Panc1 (cell line): Measurements from ENCODE around the gene KCNQ1.

Source experiments
- CTCF ChIP-seq: fragments of 450-650 bp; IDR thresholded peaks from 2 replicates; pipeline ENCODE4 v1.5.1; 2017; ENCODE audit warnings: mild to moderate bottlenecking
- POLR2AphosphoS5 ChIP-seq: IDR thresholded peaks from 2 replicates; pipeline ENCODE4 v1.6.1; 2012; ENCODE audit warnings: mild to moderate bottlenecking, low read depth, low read length, moderate library complexity
- SIN3A ChIP-seq: IDR thresholded peaks from 2 replicates; pipeline ENCODE4 v1.6.1; 2012; ENCODE audit warnings: low read depth, mild to moderate bottlenecking, low read length, moderate library complexity, borderline replicate concordance; ENCODE audit not compliant: insufficient read depth
- TF ChIP-seq, protein P1 (sequence below), 2 experiments: IDR thresholded peaks; 2 replicates each; pipeline ENCODE4 v1.6.1; 2011 to 2012; ENCODE audit warnings: low read depth in 2 of 2, control low read depth in 1 of 2, low read length in 1 of 2, mild to moderate bottlenecking in 1 of 2, moderate library complexity in 1 of 2; ENCODE audit not compliant: insufficient read depth in 1 of 2

- TF ChIP-seq POLR2AphosphoS5: no peak
- TF ChIP-seq CTCF: no peak
- no peak for TF ChIP-seq SIN3A
- TF ChIP-seq, protein P1, sequence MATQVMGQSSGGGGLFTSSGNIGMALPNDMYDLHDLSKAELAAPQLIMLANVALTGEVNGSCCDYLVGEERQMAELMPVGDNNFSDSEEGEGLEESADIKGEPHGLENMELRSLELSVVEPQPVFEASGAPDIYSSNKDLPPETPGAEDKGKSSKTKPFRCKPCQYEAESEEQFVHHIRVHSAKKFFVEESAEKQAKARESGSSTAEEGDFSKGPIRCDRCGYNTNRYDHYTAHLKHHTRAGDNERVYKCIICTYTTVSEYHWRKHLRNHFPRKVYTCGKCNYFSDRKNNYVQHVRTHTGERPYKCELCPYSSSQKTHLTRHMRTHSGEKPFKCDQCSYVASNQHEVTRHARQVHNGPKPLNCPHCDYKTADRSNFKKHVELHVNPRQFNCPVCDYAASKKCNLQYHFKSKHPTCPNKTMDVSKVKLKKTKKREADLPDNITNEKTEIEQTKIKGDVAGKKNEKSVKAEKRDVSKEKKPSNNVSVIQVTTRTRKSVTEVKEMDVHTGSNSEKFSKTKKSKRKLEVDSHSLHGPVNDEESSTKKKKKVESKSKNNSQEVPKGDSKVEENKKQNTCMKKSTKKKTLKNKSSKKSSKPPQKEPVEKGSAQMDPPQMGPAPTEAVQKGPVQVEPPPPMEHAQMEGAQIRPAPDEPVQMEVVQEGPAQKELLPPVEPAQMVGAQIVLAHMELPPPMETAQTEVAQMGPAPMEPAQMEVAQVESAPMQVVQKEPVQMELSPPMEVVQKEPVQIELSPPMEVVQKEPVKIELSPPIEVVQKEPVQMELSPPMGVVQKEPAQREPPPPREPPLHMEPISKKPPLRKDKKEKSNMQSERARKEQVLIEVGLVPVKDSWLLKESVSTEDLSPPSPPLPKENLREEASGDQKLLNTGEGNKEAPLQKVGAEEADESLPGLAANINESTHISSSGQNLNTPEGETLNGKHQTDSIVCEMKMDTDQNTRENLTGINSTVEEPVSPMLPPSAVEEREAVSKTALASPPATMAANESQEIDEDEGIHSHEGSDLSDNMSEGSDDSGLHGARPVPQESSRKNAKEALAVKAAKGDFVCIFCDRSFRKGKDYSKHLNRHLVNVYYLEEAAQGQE (IDR thresholded peaks at IDR 0.05; ENCODE audit: insufficient read depth in 1 of 2, low read depth in 2 of 2, low read length in 1 of 2): no peak
Observed at GRCh38 chr11:2779499-2779980, 334.7 kb downstream of the KCNQ1 start.
